GM10266 (cell line): ENCODE measurements around the gene CTNND1.

Experiments used
- DNase-seq: peaks from one replicate; pipeline ENCODE4 v3.0.0; 2012; ENCODE audit errors: extremely low spot score
- CTCF ChIP-seq: IDR thresholded peaks from 2 replicates; pipeline ENCODE4 v1.5.1; 2012; ENCODE audit warnings: mild to moderate bottlenecking, low read depth; ENCODE audit not compliant: control insufficient read depth, insufficient read depth; ENCODE audit errors: missing control alignments

The CTNND1 gene

DNA sequence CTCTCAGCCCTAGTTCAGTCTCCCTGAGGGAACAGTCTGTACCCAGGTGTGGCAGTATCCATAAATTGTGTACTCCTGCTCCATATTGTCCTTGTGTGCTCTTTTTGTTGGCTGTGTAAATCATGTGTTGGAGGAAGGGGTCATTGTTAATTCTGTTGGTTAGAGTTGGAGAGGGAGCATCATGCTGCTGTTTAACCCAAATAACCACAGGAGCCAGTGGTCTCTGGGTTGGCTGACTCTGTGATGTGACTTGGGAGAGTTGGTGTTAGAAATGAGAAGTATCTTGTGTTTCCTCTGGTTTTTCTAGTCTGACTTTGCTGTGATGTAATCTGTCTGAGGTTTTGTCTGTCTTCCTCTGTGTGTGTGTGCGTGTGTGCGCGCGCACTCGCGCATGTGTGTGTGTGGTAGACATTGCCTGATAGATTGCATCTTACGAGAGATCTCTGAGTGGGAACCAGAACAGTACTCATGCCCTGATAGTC is 30.5 kb downstream of the CTNND1 start:
- no peak for TF ChIP-seq CTCF
- DNase-seq = peak; percentile 83

- DNase-seq = no peak
- no peak for TF ChIP-seq CTCF
Measured at GRCh38 chr11:57792870-57793269, 31.3 kb downstream of the CTNND1 start.

DNA sequence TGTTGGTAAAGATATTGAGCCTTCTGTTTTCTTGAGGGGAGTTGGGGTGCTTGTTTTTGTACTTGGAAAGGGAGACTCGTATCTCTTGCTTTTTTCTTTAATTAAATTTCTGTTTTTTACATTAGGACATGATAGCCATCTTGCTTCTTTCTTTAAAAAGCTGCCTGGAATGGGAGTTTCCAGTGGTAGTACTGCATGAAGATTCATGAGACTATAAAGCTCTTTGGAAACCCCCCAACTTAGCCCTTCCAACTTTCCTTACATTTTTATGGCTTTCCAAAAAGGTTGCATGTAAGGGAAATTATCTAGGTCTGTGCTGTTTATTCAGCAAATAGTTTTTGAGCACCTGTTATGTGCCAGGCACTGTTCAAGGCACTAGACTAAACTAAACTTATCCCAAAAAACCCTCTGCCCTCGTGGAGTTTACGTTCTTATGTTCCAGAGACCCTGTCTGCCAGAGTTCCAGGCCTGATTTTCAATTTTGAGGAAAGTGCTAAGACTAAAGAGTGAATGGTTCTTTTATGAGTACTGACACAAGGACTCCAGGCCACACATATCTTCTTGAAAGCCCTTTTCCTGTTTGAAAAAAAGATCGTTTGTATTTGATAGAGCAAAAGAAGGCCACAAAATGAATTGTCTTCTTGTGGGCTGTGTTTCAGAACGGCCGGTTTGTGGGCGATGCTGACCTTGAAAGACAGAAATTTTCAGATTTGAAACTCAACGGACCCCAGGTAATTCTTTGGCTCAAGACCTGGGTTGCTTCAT is 31.9 kb downstream of the CTNND1 start:
- DNase-seq = no peak
- no peak for TF ChIP-seq CTCF

DNA sequence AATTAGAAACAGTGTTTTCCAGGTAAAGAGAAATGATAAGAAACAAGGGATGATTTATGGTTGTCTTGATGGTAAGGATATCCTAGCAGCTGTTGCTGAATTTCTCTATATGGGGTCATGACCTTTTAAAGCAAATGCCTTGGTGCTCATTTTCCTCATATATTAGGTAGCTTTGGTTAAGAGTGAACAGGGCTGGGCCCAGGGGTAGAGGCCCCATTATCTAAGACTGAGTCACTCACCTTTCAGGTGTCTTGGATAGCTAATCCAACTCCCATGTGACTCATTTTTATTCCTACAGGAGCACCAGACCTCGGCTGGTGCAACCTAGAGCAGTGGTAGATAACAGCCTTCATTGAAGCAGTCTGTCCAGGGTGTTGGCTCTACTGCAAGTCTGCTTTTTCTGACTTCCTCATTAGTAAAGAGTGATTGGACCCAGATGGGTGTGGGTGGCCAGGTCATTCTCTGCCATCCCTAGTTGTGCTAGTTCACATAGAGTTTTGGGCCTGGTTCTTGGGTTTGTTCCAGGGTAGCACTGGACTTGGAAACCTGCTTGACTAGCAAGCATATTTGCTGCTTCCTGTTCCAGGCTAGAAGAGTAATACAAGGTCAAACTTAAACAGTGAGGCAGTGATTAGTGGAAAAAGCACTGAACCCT is 37.4 kb downstream of the CTNND1 start:
- no peak for TF ChIP-seq CTCF
- no peak for DNase-seq

GRCh38 chr11:57800444-57801182 is 39.0 kb downstream of the CTNND1 start:
- peak; percentile 68 for DNase-seq
- peak; percentile 77 for TF ChIP-seq CTCF

DNA sequence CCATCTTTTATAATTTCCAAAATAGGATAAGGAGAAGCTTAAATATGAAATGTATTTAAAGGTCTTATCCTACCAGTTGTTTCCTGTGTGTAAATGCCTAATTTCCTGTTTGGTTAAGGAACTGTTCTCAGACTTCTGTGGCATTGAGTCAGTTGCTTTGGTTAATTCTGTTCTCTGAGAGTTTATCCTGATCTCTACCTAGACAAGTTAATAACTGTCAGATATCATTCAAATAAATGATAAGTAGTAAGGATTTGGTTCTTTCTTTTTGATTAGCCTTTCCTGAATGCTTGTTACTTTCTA is 39.5 kb downstream of the CTNND1 start:
- no peak for DNase-seq
- TF ChIP-seq CTCF = no peak
